HUES64 (cell line): ENCODE results near the gene OPALIN.

Experiments
- H3K27ac ChIP-seq: 2 replicates; pipeline ENCODE4 v1.7.0; 2013; ENCODE audit warnings: low read depth, low read length, inconsistent platforms
- H3K27me3 ChIP-seq: 2 replicates; pipeline ENCODE4 v1.6.1; 2013; ENCODE audit warnings: mild to moderate bottlenecking, low read length; ENCODE audit not compliant: insufficient read depth
- H3K36me3 ChIP-seq: 2 replicates; pipeline ENCODE4 v1.6.1; 2013; ENCODE audit warnings: mild to moderate bottlenecking, low read length; ENCODE audit not compliant: insufficient read depth
- H3K4me1 ChIP-seq: 2 replicates; pipeline ENCODE4 v1.6.1; 2013; ENCODE audit warnings: mild to moderate bottlenecking, low read length, moderate library complexity; ENCODE audit not compliant: insufficient read depth
- H3K4me3 ChIP-seq: 2 replicates; pipeline ENCODE4 v1.5.1; 2013; ENCODE audit warnings: mild to moderate bottlenecking, low read length, moderate library complexity
- H3K9ac ChIP-seq: 2 replicates; pipeline ENCODE4 v1.6.1; 2013; ENCODE audit warnings: mild to moderate bottlenecking, low read depth, low read length
- H3K9me3 ChIP-seq: 2 replicates; pipeline ENCODE4 v1.6.1; 2013; ENCODE audit warnings: low read depth, low read length; ENCODE audit not compliant: insufficient read depth
- WGBS: fragments of 150-250, 120-280 bp; methylation state at CpG from one replicate; pipeline ENCODE4 v1.1.7; 2013; ENCODE audit warnings: missing lambda C conversion rate; 5-methylcytosine and 5-hydroxymethylcytosine counted together

OPALIN gene

DNA sequence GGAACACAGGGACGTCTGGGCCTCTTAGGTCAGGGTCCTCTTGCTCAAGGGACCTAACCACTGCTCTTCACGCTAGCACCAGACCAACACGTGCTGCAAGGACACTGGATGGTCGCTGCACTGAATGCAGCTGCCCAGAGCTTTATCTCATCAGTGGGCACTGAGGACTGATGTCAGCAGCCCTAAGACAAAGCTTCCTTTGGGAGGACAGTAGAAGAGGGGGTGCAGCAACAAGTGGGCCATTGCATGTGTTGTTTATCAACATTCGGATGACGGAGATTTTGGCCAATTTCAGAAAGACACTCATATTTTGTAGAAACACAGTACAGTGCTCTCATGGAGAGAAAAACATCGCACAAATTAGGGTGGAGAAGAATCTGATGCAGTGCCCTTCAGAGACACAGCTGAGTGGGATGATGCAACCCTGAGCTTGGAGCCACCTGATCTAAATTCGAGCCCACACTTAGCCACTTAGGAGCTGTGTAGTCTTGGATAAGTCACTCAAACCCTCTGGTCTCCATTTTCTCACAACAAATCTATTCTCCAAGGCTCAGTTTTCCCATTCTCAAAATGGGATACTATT, 1.7 kb downstream of the OPALIN start:
- H3K27ac ChIP-seq, result no peak overlapping the region
- peaks cover 2% of the 10 kb centered on the region; the same call in 1 of the 2 replicates for H3K4me1 ChIP-seq
- H3K4me3 ChIP-seq, result no peak overlapping the region
- H3K9ac ChIP-seq, result no peak overlapping the region
- WGBS, result 82% methylated on average over 8 of the region's 8 CpGs
- H3K27me3 ChIP-seq, result no peaks in the 10 kb centered on the region
- H3K36me3 ChIP-seq, result no peaks in the 10 kb centered on the region
- no peaks in the 10 kb centered on the region for H3K9me3 ChIP-seq

DNA sequence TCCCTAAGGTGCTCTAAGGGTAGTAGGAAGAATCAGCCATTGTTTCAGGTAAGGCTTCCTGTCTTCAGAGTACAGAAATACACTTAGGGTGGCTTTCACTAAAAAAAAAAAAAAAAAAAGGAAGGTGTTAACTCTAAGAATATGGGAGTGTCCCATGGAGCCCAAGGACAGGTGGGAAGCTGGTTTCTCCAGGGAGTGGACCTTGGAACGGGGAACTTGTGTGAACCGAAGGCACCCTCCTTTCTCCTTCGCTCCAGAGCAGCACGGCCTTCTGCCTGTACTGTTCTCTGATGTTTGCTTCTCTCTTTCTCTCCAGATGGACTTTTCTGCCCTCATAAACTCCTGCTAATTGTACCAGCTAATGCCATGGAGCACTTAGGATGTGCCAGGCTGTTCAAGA, 6.2 kb downstream of the OPALIN start:
- H3K36me3 ChIP-seq, result no peaks in the 10 kb centered on the region
- no peaks in the 10 kb centered on the region; the same call in 1 of the 2 replicates for H3K9me3 ChIP-seq
- H3K27me3 ChIP-seq, result no peaks in the 10 kb centered on the region
- H3K9ac ChIP-seq, result no peak overlapping the region
- H3K4me3 ChIP-seq, result no peak overlapping the region
- H3K4me1 ChIP-seq, result peaks cover 6% of the 10 kb centered on the region
- H3K27ac ChIP-seq, result no peak overlapping the region
- 72% methylated on average over 4 of the region's 4 CpGs for WGBS

DNA sequence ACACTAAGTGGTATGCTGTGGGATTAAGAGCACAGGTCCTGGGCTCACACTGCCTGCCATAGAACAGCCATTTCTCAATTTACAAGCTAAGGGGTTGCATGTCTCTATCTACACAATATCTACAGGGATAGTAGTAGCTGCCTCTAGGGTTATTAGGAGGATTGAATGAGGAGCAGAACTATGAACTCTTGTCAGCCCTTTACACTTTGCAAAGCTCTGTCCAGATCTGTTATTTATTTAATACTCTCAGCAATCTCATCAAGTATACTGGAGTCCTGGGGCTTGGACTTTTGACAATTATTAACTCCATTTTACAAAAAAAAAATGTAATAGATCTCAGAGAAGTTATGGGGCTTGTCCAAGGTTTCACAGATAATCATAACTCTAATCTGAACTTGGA, 6.8 kb downstream of the OPALIN start:
- H3K36me3 ChIP-seq, result no peaks in the 10 kb centered on the region
- H3K9me3 ChIP-seq, result no peaks in the 10 kb centered on the region; the same call in 1 of the 2 replicates
- H3K4me3 ChIP-seq, result no peak overlapping the region
- H3K9ac ChIP-seq, result no peak overlapping the region
- no peak overlapping the region for H3K27ac ChIP-seq
- no peaks in the 10 kb centered on the region for H3K27me3 ChIP-seq
- peaks cover 6% of the 10 kb centered on the region for H3K4me1 ChIP-seq

DNA sequence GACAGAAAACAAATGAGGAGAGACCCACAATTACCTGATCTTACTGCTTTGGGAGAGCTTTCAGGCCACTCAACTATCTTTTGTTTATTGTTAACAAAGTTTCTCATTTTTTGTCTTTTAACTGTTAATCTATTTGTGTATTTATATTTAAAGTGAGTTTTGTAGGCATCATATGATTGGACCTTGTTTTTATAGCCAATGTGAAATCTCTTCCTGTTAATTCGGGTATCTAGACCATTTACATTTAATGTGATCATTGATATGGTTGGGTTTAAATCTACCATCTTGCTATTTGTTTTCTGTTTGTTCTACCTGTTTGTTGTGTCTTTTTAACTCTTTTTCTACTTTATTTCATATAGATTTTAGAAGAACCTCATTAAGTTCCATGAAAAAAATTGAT, 12.5 kb downstream of the OPALIN start:
- 85% methylated on average over 1 of the region's 1 CpG for WGBS
- Histone ChIP-seq H3K9ac (no peak overlapping the region), H3K4me1 (peaks cover 23% of the 10 kb centered on the region), H3K4me3 (no peak overlapping the region), H3K9me3 (peaks cover 15% of the 10 kb centered on the region), H3K27ac (peak overlapping the region; percentile 79; the same call in 1 of the 2 replicates), H3K27me3 (peaks cover 4% of the 10 kb centered on the region; the same call in 1 of the 2 replicates), H3K36me3 (no peaks in the 10 kb centered on the region; the same call in 1 of the 2 replicates)

DNA sequence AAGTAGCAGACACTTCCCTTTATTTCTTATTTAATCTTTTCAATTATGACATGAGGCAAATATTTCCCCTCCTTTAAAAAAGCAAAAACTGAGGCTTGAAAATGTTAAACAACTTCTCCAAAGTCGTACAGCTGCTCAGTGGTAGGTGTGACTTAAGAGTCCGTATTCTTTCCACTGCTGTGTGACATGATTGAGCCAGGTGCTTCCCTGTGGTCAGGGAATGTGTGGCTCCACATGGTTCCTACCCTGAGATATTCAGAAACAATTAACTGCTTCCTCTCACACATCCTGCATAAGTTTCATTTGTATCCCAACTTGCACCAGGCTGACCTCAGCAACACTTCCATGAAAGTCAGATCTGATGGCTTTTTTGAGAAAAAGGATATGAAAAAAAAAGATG, 13.6 kb downstream of the OPALIN start:
- no peak overlapping the region for H3K4me3 ChIP-seq
- WGBS, result 19% methylated on average over 2 of the region's 2 CpGs

GRCh38 chr10:96344178-96344577, 14.6 kb downstream of the OPALIN start:
- 99% methylated on average over 4 of the region's 4 CpGs for WGBS
- H3K36me3 ChIP-seq, result no peaks in the 10 kb centered on the region; the same call in 1 of the 2 replicates

More for the DNA sequence above, 13.6 kb downstream of the OPALIN start:
- Histone ChIP-seq H3K9ac (no peak overlapping the region), H3K36me3 (no peaks in the 10 kb centered on the region; the same call in 1 of the 2 replicates), H3K4me1 (peaks cover 32% of the 10 kb centered on the region), H3K27ac (peak overlapping the region; percentile 79), H3K9me3 (peaks cover 15% of the 10 kb centered on the region), H3K27me3 (peaks cover 4% of the 10 kb centered on the region; the same call in 1 of the 2 replicates)

GRCh38 chr10:96342402-96342801, 16.4 kb downstream of the OPALIN start:
- Histone ChIP-seq H3K4me1 (peaks cover 36% of the 10 kb centered on the region), H3K9me3 (peaks cover 15% of the 10 kb centered on the region), H3K9ac (no peak overlapping the region), H3K36me3 (no peaks in the 10 kb centered on the region; the same call in 1 of the 2 replicates), H3K27me3 (peaks cover 4% of the 10 kb centered on the region; the same call in 1 of the 2 replicates), H3K27ac (no peak overlapping the region), H3K4me3 (no peak overlapping the region)
- 96% methylated on average over 4 of the region's 4 CpGs for WGBS

More at GRCh38 chr10:96344178-96344577, 14.6 kb downstream of the OPALIN start:
- H3K27me3 ChIP-seq, result peaks cover 4% of the 10 kb centered on the region; the same call in 1 of the 2 replicates
- H3K4me3 ChIP-seq, result no peak overlapping the region
- H3K4me1 ChIP-seq, result peaks cover 36% of the 10 kb centered on the region
- no peak overlapping the region for H3K9ac ChIP-seq
- no peak overlapping the region for H3K27ac ChIP-seq
- peaks cover 15% of the 10 kb centered on the region for H3K9me3 ChIP-seq

GRCh38 chr10:96341219-96342182, 17.3 kb downstream of the OPALIN start:
- H3K9ac ChIP-seq, result no peak overlapping the region
- WGBS, result 53% methylated on average over 5 of the region's 5 CpGs

GRCh38 chr10:96339956-96340904, 18.6 kb downstream of the OPALIN start:
- 31% methylated on average over 6 of the region's 7 CpGs for WGBS
- Histone ChIP-seq H3K9me3 (no peaks in the 10 kb centered on the region), H3K27me3 (peaks cover 4% of the 10 kb centered on the region; the same call in 1 of the 2 replicates), H3K36me3 (no peaks in the 10 kb centered on the region), H3K4me1 (peaks cover 30% of the 10 kb centered on the region), H3K27ac (no peak overlapping the region), H3K9ac (no peak overlapping the region), H3K4me3 (no peak overlapping the region)

More at GRCh38 chr10:96341219-96342182, 17.3 kb downstream of the OPALIN start:
- Histone ChIP-seq H3K9me3 (peaks cover 10% of the 10 kb centered on the region), H3K36me3 (no peaks in the 10 kb centered on the region; the same call in 1 of the 2 replicates), H3K4me1 (peaks cover 36% of the 10 kb centered on the region), H3K27ac (peak overlapping the region; percentile 66; the same call in 1 of the 2 replicates), H3K4me3 (no peak overlapping the region), H3K27me3 (peaks cover 4% of the 10 kb centered on the region; the same call in 1 of the 2 replicates)

DNA sequence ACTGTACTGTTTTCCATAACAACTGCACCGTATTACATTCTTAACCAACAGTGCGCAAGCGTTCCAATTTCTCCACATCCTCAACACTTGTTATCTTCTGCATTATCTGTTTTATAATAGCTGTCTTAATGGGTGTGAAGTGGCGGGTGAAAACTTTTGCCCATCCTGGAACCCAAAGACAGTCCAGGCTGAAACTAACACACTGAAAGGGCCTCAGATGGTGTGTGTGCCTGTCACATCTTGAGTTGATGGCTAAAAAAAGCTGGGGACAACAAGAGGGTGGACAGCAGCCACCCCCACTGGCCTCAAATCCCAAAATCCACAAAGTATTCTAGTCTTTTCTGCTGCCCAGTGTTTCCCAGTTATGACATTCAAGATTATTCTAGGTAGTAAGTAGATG, 19.4 kb downstream of the OPALIN start:
- H3K27me3 ChIP-seq, result peaks cover 4% of the 10 kb centered on the region; the same call in 1 of the 2 replicates
- 87% methylated on average over 3 of the region's 4 CpGs for WGBS
- H3K4me1 ChIP-seq, result peaks cover 21% of the 10 kb centered on the region
- no peaks in the 10 kb centered on the region for H3K9me3 ChIP-seq
- no peak overlapping the region for H3K27ac ChIP-seq
- H3K4me3 ChIP-seq, result no peak overlapping the region
- H3K36me3 ChIP-seq, result no peaks in the 10 kb centered on the region
- H3K9ac ChIP-seq, result no peak overlapping the region
